NCI-H2107 treated with DMSO at 0.1 percent for 48 hours (cell line): ENCODE data around the gene CMBL.
"Not testable (repeated sequence)": the region's sequence is repeated elsewhere in the genome, so short reads cannot be mapped to it uniquely, and the experiment has no call there.

Experiments
- DNase-seq: peaks from one replicate; lab custom pipeline; 2025; ENCODE audit not compliant: unreplicated experiment; lab: John Stamatoyannopoulos, UW

Gene CMBL

DNA sequence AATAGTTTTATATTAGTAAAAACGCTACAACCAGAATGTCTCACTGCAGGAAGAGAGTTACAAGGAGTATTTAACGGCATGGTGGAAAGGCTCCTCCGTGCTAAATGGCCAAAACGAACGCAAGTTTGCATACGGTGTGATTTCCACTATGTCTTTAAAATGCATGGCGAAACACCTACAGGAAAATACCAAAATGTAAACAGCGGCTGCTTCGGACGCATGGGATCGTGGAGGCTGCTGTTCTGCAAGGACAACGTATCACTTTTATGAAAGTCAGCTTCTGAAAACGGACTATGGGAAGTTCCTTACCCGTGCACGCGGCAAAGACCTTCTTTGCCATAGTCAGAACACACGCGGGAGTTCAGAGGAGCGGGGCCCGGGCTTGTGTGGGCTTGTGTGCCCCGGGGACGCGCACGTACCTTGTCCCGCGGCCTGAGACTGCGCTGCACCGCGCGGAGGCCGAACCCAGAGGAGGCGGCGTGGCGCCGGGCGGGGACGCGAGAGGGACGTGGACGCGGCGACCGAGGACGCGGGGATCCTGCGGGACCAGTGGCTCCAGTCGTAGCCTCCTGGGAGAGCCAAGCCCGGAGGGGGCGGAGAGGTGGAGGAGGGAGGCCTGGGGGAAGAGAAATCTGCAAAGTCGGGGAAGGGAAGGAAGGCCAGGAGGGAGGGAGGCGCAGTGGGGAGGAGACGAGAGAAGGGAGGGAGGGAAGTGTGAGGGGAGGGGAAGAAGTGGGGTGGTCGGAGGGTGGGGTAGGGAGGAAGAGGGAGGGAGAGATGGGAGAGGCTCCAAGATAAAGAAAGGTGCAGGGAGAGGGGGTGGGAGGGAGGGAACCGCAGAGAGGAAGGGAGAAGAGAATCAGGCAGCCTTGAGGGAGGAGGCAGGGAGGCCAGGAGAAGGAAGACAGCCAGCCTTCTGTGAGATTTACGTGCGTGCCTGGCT lies at the start of gene CMBL:
CMBL (minus strand) TSS at position 697 of the 943 bp plus-strand sequence. CDS start 17,140 bp downstream, outside the sequence.
- DNase-seq: peak; percentile 84

DNA sequence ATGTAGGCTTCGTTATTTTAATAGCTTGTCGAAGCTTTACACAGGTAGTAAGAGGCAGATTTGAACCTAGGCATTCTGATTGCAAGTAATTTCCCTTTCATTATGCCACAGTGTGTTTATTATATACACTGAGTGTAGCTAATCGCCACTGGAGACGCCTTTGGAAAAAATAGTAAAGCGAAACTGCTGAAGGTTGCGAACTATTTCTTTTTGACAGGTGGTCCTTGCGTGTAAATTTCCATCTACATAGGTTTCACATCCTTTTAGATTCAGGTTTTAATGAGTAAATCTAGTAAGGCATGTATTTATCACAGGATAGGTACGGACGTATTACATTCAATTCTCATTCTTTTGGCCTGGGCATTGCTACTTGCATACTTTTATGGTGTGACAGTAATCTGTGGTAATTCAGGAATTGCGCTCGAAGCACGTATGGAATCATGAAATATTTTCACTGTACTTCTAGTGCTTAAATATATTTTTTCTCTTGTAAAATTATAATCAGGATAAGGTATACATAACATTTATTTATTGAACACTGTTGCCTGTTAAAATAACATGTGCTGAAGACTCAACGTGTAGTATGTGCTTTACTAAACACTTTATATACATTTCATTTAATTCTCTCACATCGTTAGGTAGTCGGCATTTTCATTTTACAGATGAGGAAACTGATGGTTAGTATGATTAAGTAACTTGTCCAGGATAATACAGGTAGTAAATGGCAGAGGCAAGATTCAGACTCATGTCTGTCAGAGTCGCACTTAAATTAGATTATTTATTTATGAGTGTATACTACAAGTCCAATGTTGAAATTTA lies 47.6 kb upstream of the CMBL start:
- peak; percentile 74 for DNase-seq

- peak; percentile 58 for DNase-seq
These were observed 46.6 kb upstream of the CMBL start for GRCh38 chr5:10354048-10354872.

GRCh38 chr5:10353241-10354047 lies 45.7 kb upstream of the CMBL start, which contains the start of gene MARCHF6:
MARCHF6 (plus strand) TSS chr5:10353695; CDS start chr5:10353899, 204 bp downstream.
- peak; percentile 98 for DNase-seq

- DNase-seq: peak; percentile 82
These were observed 44.9 kb upstream of the CMBL start for GRCh38 chr5:10352430-10353240.

DNA sequence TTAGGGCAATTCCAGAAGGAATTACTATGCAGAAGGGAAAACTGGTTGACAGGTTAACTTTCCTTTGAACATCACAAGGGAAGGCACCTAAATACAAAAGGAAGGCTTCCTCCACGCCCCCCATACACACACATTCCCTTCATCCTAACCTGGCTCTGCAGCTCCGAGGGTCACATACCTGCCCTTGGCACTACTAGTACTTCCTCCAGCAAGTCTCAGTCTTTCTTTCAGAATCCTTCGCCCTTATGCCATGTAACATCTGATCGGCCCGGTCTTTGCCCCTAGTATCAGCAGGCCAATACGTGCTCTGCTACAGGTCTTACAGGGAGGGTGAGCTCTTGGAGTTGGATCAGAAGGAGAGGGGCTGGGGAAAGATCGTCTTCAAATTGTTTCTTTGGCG lies 44.2 kb upstream of the CMBL start:
- DNase-seq: no peak

DNA sequence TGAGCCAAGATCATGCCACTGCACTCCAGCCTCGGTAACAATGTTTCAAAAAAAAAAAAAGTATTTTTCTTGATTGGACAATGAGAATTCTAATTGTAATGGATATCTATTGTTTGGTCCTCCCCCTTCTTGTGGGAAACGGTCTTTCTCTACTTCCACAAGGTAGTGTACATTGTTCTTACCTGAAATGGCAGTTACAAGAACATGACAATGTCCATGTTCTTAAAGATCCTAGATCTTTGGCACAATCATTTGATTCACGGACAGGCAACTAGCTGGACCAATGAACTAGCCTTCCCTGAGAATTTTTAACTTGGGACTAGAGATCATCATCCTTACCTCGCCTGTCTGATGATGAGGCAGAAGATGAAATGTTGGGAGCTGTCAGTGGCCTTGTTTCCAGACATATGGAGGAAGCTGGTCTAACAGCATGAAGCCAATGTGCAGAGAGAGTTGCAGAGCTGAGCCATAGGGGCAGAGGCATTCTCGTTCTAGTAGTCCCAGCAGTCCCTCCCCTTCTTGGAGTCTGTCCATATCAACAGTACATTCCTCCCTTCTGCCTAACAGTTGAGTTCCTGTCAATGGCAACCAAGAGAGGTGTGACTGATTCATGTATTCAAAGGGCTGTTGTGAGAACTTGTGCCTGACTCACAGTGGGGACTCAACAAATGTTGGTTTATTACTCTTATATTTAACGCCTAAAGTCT lies 43.6 kb upstream of the CMBL start:
- DNase-seq: no peak

DNA sequence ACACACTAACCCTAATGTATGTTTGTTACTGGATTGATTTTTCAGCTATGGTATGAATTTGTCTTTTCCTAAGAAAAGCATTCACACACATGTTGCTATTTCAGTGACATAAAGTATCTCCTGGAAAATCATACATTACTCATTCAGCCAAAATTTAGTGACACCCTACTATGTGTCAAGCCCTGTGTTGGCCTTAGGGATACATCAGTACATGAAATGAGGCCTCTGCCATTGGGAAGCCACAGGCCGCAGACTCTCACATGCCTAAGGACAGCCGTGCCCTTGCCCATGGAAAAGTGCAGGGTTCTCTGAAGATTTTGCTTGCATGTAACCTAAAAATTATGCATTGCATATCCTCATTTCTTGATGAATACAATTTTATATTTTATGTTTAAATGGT lies 40.6 kb upstream of the CMBL start:
- no peak for DNase-seq

DNA sequence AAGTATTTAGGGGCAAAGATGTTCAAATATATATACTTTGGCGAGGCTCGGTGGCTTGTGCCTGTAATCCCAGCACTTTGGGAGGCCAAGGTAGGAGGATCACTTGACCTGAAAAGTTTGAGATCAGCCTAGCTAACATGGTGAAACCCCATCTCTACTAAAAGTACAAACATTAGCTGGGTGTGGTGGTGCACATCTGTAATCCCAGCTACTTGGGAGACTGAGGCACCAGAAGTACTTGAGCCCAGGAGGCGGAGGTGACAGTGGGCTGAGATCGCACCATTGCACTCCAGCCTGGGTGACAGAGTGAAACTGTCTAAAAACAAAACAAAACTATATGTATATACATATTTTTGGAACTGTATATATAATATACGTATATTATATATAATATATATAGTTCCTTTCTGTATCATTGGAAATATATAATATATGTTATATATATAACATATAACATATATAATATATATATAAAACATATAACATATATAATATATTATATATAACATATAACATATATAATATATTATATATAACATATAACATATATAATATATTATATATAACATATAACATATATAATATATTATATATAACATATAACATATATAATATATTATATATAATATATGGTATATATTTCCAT lies 36.9 kb upstream of the CMBL start:
- DNase-seq: not testable (repeated sequence)

DNA sequence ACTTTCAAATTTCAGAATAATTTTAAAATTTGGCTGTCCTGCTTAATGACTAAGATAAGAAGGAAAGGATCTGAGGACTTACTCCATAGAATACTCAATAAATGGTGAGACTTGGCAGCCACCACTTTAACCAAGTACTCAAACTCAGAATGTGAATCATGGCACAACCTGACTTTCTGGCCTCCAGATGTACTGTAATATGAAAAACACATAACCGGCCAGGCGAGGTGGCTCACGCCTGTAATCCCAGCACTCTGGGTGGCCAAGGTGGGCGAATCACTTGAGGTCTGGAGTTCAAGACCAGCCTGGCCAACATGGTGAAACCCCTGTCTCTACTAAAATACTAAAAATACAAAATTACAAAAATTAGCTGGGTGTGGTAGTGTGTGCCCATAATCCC lies 35.8 kb upstream of the CMBL start:
- no peak for DNase-seq

GRCh38 chr5:10339958-10340357 lies 32.3 kb upstream of the CMBL start:
- no peak for DNase-seq

GRCh38 chr5:10339058-10339811 lies 31.5 kb upstream of the CMBL start:
- DNase-seq: no peak

- DNase-seq: no peak
These were observed 31.0 kb upstream of the CMBL start for GRCh38 chr5:10338686-10339057.

DNA sequence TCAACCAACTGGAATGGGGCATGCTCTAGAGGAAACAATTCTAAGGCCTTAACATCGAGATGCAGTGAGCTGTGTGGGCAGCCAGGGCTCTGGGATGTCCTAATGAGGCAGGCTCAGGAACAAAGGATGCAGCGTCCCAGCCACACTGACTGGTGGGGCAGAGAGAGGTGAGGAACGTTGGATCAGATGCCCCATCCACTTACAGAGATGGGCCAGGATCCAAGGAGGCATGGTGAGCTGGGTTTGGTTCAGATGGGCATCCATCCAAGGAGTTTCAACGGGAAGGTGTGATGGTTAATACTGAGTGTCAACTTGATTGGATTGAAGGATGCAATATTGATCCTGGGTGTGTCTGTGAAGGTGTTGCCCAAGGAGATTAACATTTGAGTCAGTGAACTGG lies 30.3 kb upstream of the CMBL start:
- DNase-seq: no peak

GRCh38 chr5:10337107-10337506 lies 29.4 kb upstream of the CMBL start:
- DNase-seq: no peak

GRCh38 chr5:10335711-10336470 lies 28.2 kb upstream of the CMBL start:
- no peak for DNase-seq

GRCh38 chr5:10334831-10335230 lies 27.1 kb upstream of the CMBL start:
- DNase-seq: no peak
